Mesendoderm (in vitro differentiated cells): ENCODE measurements around the gene ASF1A.

ENCODE experiments used
- DNase-seq: peaks from one replicate; pipeline ENCODE4 v3.0.0; 2013
- H2AK5ac ChIP-seq: 2 replicates; pipeline ENCODE4 v1.6.1; 2013; ENCODE audit warnings: low read length, inconsistent platforms
- H2BK120ac ChIP-seq: 2 replicates; pipeline ENCODE4 v1.6.1; 2013; ENCODE audit warnings: low read depth, mild to moderate bottlenecking, low read length, moderate library complexity, mixed read lengths
- H2BK15ac ChIP-seq: replicated peaks from 2 replicates; pipeline ENCODE4 v1.6.1; 2013; ENCODE audit warnings: low read depth, mild to moderate bottlenecking, moderate library complexity
- H2BK5ac ChIP-seq: 2 replicates; pipeline ENCODE4 v1.6.1; 2013; ENCODE audit warnings: low read length, inconsistent platforms
- H3K18ac ChIP-seq: 2 replicates; pipeline ENCODE4 v1.6.1; 2013; ENCODE audit warnings: mild to moderate bottlenecking, low read length, mixed read lengths
- H3K23ac ChIP-seq: one replicate; pipeline ENCODE4 v1.6.1; 2013; ENCODE audit warnings: low read length
- H3K27ac ChIP-seq: 2 replicates; pipeline ENCODE4 v1.5.1; 2013; ENCODE audit warnings: low read depth, mild to moderate bottlenecking, inconsistent platforms, low read length, moderate library complexity
- H3K27me3 ChIP-seq: 2 replicates; pipeline ENCODE4 v1.6.1; 2013; ENCODE audit warnings: low read length, control low read depth, mild to moderate bottlenecking, inconsistent platforms; ENCODE audit not compliant: insufficient read depth, poor library complexity
- H3K36me3 ChIP-seq: 2 replicates; pipeline ENCODE4 v1.6.1; 2013; ENCODE audit warnings: low read length, inconsistent platforms; ENCODE audit not compliant: control insufficient read depth, insufficient read depth
- H3K4ac ChIP-seq: one replicate; pipeline ENCODE4 v1.6.1; 2013; ENCODE audit warnings: low read depth, mild to moderate bottlenecking, low read length, moderate library complexity
- H3K4me1 ChIP-seq: 2 replicates; pipeline ENCODE4 v1.6.1; 2013; ENCODE audit warnings: low read depth, low read length, inconsistent platforms; ENCODE audit not compliant: control insufficient read depth
- H3K4me2 ChIP-seq: 2 replicates; pipeline ENCODE4 v1.6.1; 2013; ENCODE audit warnings: low read length
- H3K4me3 ChIP-seq: 2 replicates; pipeline ENCODE4 v1.5.1; 2013; ENCODE audit warnings: mild to moderate bottlenecking, low read length
- H3K56ac ChIP-seq: one replicate; pipeline ENCODE4 v1.6.1; 2013; ENCODE audit warnings: low read length
- H3K79me1 ChIP-seq: 2 replicates; pipeline ENCODE4 v1.6.1; 2013; ENCODE audit warnings: low read length, inconsistent platforms
- H3K79me2 ChIP-seq: 2 replicates; pipeline ENCODE4 v1.6.1; 2013; ENCODE audit warnings: mild to moderate bottlenecking, low read length; ENCODE audit not compliant: control insufficient read depth, insufficient read depth
- H3K9ac ChIP-seq: 2 replicates; pipeline ENCODE4 v1.6.1; 2013; ENCODE audit warnings: low read length, inconsistent platforms
- H4K5ac ChIP-seq: one replicate; pipeline ENCODE4 v1.6.1; 2013; ENCODE audit warnings: low read length
- H4K8ac ChIP-seq: one replicate; pipeline ENCODE4 v1.6.1; 2013; ENCODE audit warnings: low read depth, mild to moderate bottlenecking, control low read depth, low read length, moderate library complexity
- WGBS: extraction: QIAGEN DNeasy Blood & Tissue Kit; methylation state at CpG from one replicate; pipeline ENCODE4 v1.1.7; 2013; ENCODE audit warnings: low lambda C conversion rate, missing lambda C conversion rate; ENCODE audit not compliant: insufficient coverage; ENCODE audit errors: extremely low coverage; 5-methylcytosine and 5-hydroxymethylcytosine counted together

The ASF1A gene

GRCh38 chr6:118933855-118934460 lies 40.0 kb downstream of the ASF1A start:
- H3K4me2 ChIP-seq, result peak overlapping the region; percentile 28
- no peak overlapping the region for H2BK15ac ChIP-seq
- no peak overlapping the region for H2BK120ac ChIP-seq
- no peak overlapping the region for H4K5ac ChIP-seq
- no peak overlapping the region for H3K18ac ChIP-seq
- H3K4me1 ChIP-seq, result no peaks in the 10 kb centered on the region
- no peak overlapping the region for H3K4me3 ChIP-seq
- no peak for DNase-seq
- H3K9ac ChIP-seq, result no peak overlapping the region
- no peaks in the 10 kb centered on the region for H3K27me3 ChIP-seq
- H4K8ac ChIP-seq, result no peak overlapping the region
- H3K4ac ChIP-seq, result no peak overlapping the region
- H3K23ac ChIP-seq, result no peak overlapping the region
- no peak overlapping the region for H2BK5ac ChIP-seq
- H3K56ac ChIP-seq, result no peak overlapping the region
- H3K79me1 ChIP-seq, result no peaks in the 10 kb centered on the region
- H2AK5ac ChIP-seq, result no peak overlapping the region
- no peak overlapping the region for H3K27ac ChIP-seq
- no CpG with 5 or more reads among the region's 8 CpGs for WGBS
- H3K36me3 ChIP-seq, result no peaks in the 10 kb centered on the region
- H3K79me2 ChIP-seq, result peaks cover 5% of the 10 kb centered on the region

GRCh38 chr6:118934461-118935330 lies 40.7 kb downstream of the ASF1A start, which contains the start of gene MCM9:
Gene MCM9, minus strand, starts transcription at chr6:118935159. Its CDS starts 3,436 bp downstream, at chr6:118931723.
- H3K79me2 ChIP-seq, result peaks cover 5% of the 10 kb centered on the region
- peak within 1 kb of the TSS; percentile 95 for H3K9ac ChIP-seq
- H3K23ac ChIP-seq, result no peak within 1 kb of the TSS
- peak within 1 kb of the TSS; percentile 35 for H2BK5ac ChIP-seq
- no peaks in the 10 kb centered on the region for H3K4me1 ChIP-seq
- H2AK5ac ChIP-seq, result no peak within 1 kb of the TSS
- H3K4me2 ChIP-seq, result peak within 1 kb of the TSS; percentile 87
- no peak within 1 kb of the TSS for H4K8ac ChIP-seq
- H3K79me1 ChIP-seq, result no peaks in the 10 kb centered on the region
- no peaks in the 10 kb centered on the region for H3K36me3 ChIP-seq
- no peak within 1 kb of the TSS for H2BK15ac ChIP-seq
- H3K4me3 ChIP-seq, result peak within 1 kb of the TSS; percentile 93
- peak within 1 kb of the TSS; percentile 49 for H2BK120ac ChIP-seq
- H3K4ac ChIP-seq, result peak within 1 kb of the TSS; percentile 67
- H4K5ac ChIP-seq, result no peak within 1 kb of the TSS
- H3K18ac ChIP-seq, result peak within 1 kb of the TSS; percentile 82
- WGBS, result no CpG with 5 or more reads among the region's 95 CpGs
- peak within 1 kb of the TSS; percentile 94 for H3K27ac ChIP-seq
- DNase-seq, result peak; percentile 96
- no peaks in the 10 kb centered on the region for H3K27me3 ChIP-seq
- H3K56ac ChIP-seq, result peak within 1 kb of the TSS; percentile 94

GRCh38 chr6:118935331-118935668 lies 41.3 kb downstream of the ASF1A start:
- Histone ChIP-seq H3K23ac (no peak overlapping the region), H4K8ac (no peak overlapping the region), H2BK120ac (no peak overlapping the region), H3K27me3 (no peaks in the 10 kb centered on the region), H3K4me3 (peak overlapping the region; percentile 21), H3K56ac (peak overlapping the region; percentile 52), H2BK15ac (no peak overlapping the region), H3K4me2 (no peak overlapping the region), H2BK5ac (no peak overlapping the region), H2AK5ac (no peak overlapping the region), H3K79me1 (no peaks in the 10 kb centered on the region), H3K79me2 (peaks cover 5% of the 10 kb centered on the region), H3K27ac (no peak overlapping the region), H3K9ac (peak overlapping the region; percentile 46), H3K4me1 (no peaks in the 10 kb centered on the region), H3K36me3 (no peaks in the 10 kb centered on the region), H3K4ac (no peak overlapping the region), H4K5ac (no peak overlapping the region), H3K18ac (no peak overlapping the region)
- DNase-seq, result no peak
- no CpG with 5 or more reads among the region's 1 CpG for whole genome bisulfite sequencing

GRCh38 chr6:118935978-118936703 lies 42.2 kb downstream of the ASF1A start:
- DNase-seq, result peak; percentile 31
- Histone ChIP-seq H4K8ac (no peak overlapping the region), H3K9ac (no peak overlapping the region)

GRCh38 chr6:118939683-118940082 lies 45.7 kb downstream of the ASF1A start:
- H3K23ac ChIP-seq, result no peak overlapping the region
- no peak for DNase-seq
- no peaks in the 10 kb centered on the region for H3K79me1 ChIP-seq
- H3K4me2 ChIP-seq, result no peak overlapping the region
- no peak overlapping the region for H2BK5ac ChIP-seq
- no peak overlapping the region for H2BK120ac ChIP-seq
- H3K9ac ChIP-seq, result no peak overlapping the region
- H3K4ac ChIP-seq, result no peak overlapping the region
- H3K36me3 ChIP-seq, result no peaks in the 10 kb centered on the region
- no peak overlapping the region for H4K8ac ChIP-seq
- H3K4me3 ChIP-seq, result no peak overlapping the region
- no peaks in the 10 kb centered on the region for H3K27me3 ChIP-seq
- no peak overlapping the region for H2AK5ac ChIP-seq
- WGBS, result no CpG with 5 or more reads among the region's 1 CpG
- no peak overlapping the region for H3K27ac ChIP-seq
- no peak overlapping the region for H3K18ac ChIP-seq
- H4K5ac ChIP-seq, result no peak overlapping the region
- no peak overlapping the region for H2BK15ac ChIP-seq
- no peaks in the 10 kb centered on the region for H3K4me1 ChIP-seq
- no peak overlapping the region for H3K56ac ChIP-seq
- H3K79me2 ChIP-seq, result peaks cover 3% of the 10 kb centered on the region

More at GRCh38 chr6:118935978-118936703, 42.2 kb downstream of the ASF1A start:
- no peaks in the 10 kb centered on the region for H3K36me3 ChIP-seq
- H2BK15ac ChIP-seq, result no peak overlapping the region
- H3K56ac ChIP-seq, result no peak overlapping the region
- H3K23ac ChIP-seq, result no peak overlapping the region
- H2BK120ac ChIP-seq, result no peak overlapping the region
- H4K5ac ChIP-seq, result no peak overlapping the region
- H3K4me2 ChIP-seq, result no peak overlapping the region
- no peak overlapping the region for H2AK5ac ChIP-seq
- H3K4me1 ChIP-seq, result no peaks in the 10 kb centered on the region
- no peaks in the 10 kb centered on the region for H3K79me1 ChIP-seq
- H3K79me2 ChIP-seq, result peaks cover 5% of the 10 kb centered on the region
- no CpG with 5 or more reads among the region's 3 CpGs for WGBS
- H3K18ac ChIP-seq, result no peak overlapping the region
- no peak overlapping the region for H3K4me3 ChIP-seq
- no peak overlapping the region for H3K4ac ChIP-seq
- H3K27ac ChIP-seq, result no peak overlapping the region
- H2BK5ac ChIP-seq, result no peak overlapping the region
- no peaks in the 10 kb centered on the region for H3K27me3 ChIP-seq
